IPS-NIHi11 (cell line): ENCODE measurements around the gene KRTAP5-11.
"Not testable (repeated sequence)": the region's sequence is repeated elsewhere in the genome, so short reads cannot be mapped to it uniquely, and the experiment has no call there.

ENCODE experiments used
- DNase-seq: peaks from one replicate; pipeline ENCODE4 v3.0.0; 2012; ENCODE audit warnings: mixed read lengths, low spot score

Gene KRTAP5-11

DNA sequence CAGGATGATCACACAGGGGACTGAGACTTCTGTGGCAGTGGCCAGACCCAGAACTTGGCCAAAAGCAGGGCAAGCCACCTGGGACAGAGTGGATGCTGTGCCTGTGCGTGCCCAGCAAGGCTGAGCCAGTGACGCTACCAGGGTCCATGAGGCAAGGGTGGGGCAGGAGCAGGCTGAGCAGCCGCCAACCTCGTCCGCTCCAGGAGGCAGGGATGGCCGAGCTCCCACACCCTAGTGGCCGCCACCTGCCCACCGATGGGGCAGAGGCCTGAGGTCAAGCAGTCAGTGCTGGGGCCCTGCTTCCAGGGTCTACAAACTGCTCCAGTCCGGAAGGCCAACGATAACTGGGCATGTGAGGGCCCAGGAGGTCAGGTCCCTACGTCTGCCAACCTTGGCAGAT, 27.2 kb downstream of the KRTAP5-11 start:
- no peak for DNase-seq

GRCh38 chr11:71554996-71555395, 27.7 kb downstream of the KRTAP5-11 start:
- no peak for DNase-seq

GRCh38 chr11:71551711-71552110, 31.0 kb downstream of the KRTAP5-11 start:
- no peak for DNase-seq

GRCh38 chr11:71548716-71549151, 33.9 kb downstream of the KRTAP5-11 start:
- DNase-seq, result no peak

- DNase-seq, result no peak
Measured at GRCh38 chr11:71548120-71548519, 34.6 kb downstream of the KRTAP5-11 start, which contains the start of gene KRTAP5-9. TSS of gene KRTAP5-9 (plus strand) at chr11:71548420. CDS start at chr11:71548658, 238 bp downstream.

- DNase-seq, result no peak
Measured at GRCh38 chr11:71545405-71545966, 37.2 kb downstream of the KRTAP5-11 start.

GRCh38 chr11:71544525-71545214, 38.0 kb downstream of the KRTAP5-11 start:
- DNase-seq, result no peak

GRCh38 chr11:71543866-71544265, 38.8 kb downstream of the KRTAP5-11 start:
- DNase-seq, result no peak

- DNase-seq, result no peak
Measured at GRCh38 chr11:71542879-71543777, 39.5 kb downstream of the KRTAP5-11 start.

DNA sequence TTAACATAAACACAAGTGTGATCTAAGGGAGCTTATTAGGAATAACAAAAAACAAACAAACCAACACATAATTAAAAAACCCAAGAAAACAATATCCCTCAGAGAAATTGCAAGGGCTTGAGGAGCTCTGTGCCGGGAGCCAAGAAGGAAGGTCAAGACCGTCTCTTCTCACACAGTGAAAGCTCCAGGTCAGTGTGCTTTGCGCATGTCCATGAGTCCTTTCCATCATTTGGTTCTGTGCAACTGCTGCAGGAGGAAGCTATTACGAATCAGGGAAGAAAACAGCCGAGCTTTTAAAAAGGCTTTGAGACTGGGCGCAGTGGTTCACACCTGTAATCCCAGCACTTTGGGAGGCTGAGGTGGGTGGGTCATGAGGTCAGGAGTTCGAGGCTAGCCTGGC, 40.3 kb downstream of the KRTAP5-11 start:
- no peak for DNase-seq

- not testable (repeated sequence) for DNase-seq
Measured at GRCh38 chr11:71540521-71541304, 42.0 kb downstream of the KRTAP5-11 start.

DNA sequence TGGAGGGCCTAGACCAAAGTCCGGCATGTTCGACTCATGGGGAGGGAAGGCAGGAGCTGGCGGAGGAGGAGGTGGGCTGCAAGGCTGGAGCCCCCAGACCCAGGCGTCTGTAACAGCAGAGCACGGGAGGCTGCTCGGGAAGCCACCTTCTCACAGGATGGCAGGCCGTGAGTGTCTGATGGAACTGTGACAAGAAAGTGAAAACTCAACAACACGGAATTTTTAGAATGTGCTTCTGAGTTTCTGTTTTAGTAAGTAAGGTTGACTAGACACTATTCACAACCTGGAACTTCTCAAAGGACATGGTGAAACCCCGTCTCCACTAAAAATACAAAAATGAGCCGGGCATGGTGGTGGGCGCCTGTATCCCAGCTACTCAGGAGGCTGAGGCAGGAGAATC, 42.7 kb downstream of the KRTAP5-11 start:
- DNase-seq, result not testable (repeated sequence)

DNA sequence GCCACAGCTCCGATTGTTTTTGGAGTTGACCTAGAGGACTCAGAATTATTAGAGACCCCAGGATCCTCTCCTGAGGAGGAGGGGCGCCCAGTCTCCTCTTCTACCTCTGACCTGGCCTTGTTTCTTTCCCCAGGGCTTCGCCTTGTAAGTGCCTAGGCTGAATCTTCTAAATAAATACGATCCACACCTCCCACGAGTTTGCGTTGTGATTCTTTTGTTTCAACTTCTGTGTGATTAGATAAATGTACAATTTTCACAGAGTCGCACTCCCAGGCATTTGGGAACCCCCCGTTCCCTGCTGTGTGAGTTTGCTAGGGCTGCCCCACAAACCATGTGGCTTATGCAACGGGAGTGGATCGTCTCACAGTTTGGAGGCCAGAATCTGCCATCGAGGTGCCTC, 43.7 kb downstream of the KRTAP5-11 start:
- no peak for DNase-seq

DNA sequence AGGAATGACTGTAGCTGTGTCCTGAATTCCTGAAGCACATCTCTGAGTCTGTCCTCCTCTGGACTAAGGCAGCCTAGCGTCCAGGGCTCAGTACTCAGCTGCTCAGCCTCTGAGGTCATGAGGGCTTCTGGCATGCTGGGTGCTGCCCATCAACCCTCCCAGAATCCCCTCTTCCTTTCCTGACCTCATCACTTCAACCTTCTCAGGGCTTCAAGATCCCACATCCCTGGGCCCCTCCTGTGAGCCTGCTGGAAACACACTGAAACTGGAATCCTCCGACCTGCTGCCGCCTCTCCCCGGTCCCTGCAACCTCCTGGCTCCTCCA, 44.0 kb downstream of the KRTAP5-11 start:
- DNase-seq, result no peak

DNA sequence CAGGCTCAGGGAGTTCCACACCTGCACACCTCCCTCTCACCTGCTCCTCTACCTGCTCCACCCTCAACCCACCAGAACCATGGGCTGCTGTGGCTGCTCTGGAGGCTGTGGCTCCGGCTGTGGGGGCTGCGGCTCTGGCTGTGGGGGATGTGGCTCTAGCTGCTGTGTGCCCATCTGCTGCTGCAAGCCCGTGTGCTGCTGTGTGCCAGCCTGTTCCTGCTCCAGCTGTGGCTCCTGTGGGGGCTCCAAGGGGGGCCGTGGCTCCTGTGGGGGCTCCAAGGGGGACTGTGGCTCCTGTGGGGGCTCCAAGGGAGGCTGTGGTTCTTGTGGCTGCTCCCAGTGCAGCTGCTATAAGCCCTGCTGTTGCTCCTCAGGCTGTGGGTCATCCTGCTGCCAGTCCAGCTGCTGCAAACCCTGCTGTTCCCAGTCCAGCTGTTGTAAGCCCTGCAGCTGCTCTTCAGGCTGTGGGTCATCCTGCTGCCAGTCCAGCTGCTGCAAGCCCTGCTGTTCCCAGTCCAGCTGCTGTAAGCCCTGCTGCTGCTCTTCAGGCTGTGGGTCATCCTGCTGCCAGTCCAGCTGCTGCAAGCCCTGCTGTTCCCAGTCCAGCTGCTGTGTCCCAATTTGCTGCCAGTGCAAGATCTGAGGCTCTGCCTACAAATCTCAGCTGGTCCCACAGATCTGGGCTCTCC, 44.6 kb downstream of the KRTAP5-11 start, which contains the start of gene KRTAP5-8:
Gene KRTAP5-8 (plus strand): TSS at position 49 of the 689 bp plus-strand sequence. CDS start 31 bp downstream, at position 80.
- DNase-seq, result not testable (repeated sequence)

DNA sequence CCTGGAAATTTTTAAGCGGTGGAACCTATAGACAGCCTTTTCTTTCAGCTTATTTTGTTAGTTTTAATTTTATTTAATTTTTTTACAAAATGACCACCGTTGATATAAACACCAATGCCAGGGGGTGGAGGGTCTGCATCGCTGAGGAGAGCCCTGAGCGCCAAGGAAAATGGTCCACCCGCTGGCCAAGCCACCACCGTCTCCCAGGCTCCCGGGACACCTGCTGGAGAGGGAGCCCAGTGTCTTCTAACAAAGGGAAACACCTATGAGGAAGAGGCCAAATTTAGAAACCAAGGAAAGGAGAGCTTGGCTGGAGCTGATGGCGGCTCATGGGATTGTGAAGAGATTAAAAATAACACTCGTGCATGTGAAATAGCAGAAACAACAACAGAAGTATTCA, 45.1 kb downstream of the KRTAP5-11 start:
- DNase-seq, result no peak

DNA sequence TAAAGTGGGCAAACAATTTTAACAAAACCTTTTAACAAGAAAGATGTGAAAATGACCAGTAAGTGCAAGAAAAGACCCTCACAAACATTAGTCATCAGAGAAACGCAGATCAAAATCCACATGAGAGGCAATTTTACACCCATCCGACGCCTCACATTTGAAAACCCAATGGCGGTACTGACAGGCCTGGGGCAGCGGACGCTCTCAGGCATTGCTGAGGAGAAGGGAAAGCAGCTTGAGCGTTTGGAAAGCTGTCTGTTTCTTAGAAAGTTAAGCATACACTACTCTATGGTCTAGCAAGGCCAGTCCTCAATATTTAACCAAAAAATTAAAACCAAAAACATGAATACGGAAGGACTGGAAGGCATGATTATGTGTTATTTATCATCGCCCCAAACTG, 46.9 kb downstream of the KRTAP5-11 start:
- no peak for DNase-seq

DNA sequence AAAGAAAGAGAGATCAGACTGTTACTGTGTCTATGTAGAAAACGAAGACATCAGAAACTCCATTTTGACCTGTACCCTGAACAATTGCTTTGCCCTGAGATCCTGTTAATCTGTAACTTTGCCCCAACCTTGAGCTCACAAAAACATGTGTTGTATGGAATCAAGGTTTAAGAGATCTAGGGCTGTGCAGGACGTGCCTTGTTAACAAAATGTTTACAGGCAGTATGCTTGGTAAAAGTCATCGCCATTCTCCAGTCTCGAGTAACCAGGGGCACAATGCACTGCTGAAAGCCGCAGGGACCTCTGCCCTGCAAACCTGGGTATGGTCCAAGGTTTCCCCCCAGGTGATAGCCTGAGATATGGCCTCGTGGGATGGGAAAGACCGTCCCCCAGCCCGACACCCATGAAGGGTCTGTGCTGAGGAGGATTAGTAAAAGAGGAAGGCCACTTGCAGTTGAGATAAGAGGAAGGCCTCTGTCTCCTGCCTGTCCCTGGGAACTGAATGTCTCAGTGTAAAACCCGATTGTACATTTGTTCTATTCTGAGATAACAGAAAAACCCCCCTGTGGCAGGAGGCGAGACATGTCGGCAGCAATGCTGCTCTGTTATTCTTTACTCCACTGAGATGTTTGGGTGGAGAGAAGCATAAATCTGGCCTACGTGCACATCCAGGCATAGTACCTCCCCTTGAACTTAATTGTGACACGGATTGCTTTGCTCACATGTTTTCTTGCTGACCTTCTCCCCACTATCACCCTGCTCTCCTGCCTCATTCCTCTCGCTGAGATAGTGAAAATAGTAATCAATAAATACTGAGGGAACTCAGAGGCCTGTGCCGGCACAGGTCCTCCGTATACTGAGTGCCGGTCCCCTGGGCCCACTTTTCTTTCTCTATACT, 47.7 kb downstream of the KRTAP5-11 start:
- DNase-seq, result not testable (repeated sequence)

DNA sequence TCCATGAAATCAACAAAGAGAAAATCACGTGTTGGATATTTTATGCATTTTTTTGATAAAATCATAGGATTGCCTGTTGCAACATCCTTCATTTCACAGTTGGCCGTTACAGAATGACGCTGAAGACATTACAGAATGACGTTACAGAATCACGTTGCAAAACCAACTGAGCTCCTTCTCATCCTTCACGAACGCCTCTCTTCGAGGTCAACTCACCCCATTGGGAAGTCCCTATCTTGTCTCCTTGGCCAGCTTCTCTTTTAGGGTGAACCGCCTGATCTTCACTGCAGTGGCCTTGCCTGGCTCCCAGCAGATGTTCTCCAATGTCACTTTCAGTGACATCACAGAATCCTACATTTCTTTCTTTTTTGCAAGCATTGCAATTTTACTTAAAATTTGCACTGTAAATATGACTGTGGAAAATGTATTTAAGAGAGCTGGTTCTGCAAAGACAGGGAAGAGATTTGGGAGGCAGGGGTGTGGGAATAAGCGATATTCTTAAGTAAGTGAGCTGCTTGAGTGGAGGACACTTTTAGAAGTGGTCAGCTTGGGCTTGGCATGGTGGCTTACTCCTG, 50.6 kb downstream of the KRTAP5-11 start:
- no peak for DNase-seq
